ENCODE measurements around the gene HMCN2.
"Not testable (repeated sequence)": the region's sequence is repeated elsewhere in the genome, so short reads cannot be mapped to it uniquely, and the experiment has no call there.

HMCN2 gene

DNA sequence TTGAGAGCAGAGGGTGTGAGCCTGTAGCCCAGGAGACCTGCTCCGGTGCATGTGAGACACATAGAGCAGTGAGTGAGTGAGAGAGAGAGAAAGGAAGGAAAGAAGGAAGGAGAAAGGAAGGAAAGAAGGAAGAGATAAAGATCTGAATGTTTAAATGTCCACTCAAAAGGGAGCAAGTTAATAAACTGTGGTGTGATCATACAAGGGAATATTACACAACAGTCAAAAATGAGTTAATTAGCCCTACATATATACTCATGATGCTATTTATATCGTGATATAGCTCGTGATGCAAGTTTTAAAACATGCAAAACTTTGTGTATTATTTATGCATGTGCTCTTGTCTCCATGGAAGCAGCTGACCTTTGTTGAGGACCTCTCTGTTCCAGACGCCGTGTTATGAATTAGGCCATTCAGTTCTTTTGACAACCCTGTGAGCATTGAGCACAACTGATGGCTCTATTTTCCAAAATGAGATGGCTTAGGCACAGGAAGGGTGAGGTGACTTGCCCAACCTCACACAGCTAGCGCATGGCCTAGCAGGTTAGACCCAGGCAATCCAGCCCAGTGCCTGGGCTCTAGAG, 70.6 kb downstream of the HMCN2 start:
- no peak for DNase-seq (ENCODE audit: low read depth)
- TF ChIP-seq, protein P1, sequence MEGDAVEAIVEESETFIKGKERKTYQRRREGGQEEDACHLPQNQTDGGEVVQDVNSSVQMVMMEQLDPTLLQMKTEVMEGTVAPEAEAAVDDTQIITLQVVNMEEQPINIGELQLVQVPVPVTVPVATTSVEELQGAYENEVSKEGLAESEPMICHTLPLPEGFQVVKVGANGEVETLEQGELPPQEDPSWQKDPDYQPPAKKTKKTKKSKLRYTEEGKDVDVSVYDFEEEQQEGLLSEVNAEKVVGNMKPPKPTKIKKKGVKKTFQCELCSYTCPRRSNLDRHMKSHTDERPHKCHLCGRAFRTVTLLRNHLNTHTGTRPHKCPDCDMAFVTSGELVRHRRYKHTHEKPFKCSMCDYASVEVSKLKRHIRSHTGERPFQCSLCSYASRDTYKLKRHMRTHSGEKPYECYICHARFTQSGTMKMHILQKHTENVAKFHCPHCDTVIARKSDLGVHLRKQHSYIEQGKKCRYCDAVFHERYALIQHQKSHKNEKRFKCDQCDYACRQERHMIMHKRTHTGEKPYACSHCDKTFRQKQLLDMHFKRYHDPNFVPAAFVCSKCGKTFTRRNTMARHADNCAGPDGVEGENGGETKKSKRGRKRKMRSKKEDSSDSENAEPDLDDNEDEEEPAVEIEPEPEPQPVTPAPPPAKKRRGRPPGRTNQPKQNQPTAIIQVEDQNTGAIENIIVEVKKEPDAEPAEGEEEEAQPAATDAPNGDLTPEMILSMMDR (IDR thresholded peaks at IDR 0.05; ENCODE audit: insufficient read depth, low read depth, low read length, missing control alignments), result no peak
- no peak overlapping the region for H3K4me3 ChIP-seq (ENCODE audit: low read depth, low read length)

DNA sequence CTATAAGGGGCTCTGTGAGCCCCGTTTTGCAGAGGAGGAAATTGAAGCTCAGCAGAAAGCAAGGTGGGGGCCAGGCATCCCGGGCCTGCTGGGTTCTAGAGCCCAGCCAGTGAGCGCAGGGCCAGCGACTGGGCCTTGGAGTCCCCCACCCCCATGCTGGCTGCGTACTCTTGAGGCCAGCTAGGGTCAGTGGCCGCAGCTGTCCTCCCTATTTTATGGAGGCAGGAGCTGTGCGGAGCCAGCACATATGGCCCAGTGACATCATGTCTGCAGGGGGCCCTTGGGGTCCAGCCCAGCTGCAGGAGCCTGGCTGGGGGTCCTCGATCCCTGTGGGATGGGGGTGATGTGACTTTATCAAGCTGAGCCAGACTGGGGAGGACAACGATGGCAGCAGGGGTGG, 71.3 kb downstream of the HMCN2 start:
- TF ChIP-seq, protein P1 (IDR thresholded peaks at IDR 0.05; ENCODE audit: insufficient read depth, low read depth, low read length, missing control alignments), result no peak
- DNase-seq (ENCODE audit: low read depth), result no peak
- H3K4me3 ChIP-seq (ENCODE audit: low read depth, low read length), result no peak overlapping the region

DNA sequence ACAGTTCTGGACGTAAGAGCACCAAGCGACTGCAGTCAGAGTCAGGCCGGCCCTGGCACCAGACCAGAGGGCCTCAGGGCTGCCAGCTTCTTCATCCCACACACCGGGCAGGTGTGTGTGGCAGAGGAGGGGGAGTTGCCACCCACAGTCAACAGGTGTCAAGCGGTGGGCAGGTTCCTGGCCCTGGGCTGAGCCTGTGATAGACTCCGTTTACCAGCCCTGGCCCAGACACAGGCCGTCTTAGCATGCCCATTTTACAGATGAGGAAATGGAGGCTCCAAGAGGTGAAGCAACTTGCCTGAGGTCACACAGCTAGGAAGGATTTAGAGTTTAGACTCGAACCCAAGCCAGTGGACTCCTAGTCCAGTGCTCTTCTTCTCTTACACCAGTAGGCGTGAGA, 71.8 kb downstream of the HMCN2 start:
- no peak overlapping the region for H3K4me3 ChIP-seq (ENCODE audit: low read depth, low read length)
- TF ChIP-seq, protein P1 (IDR thresholded peaks at IDR 0.05; ENCODE audit: insufficient read depth, low read depth, low read length, missing control alignments), result no peak
- DNase-seq (ENCODE audit: low read depth), result no peak

DNA sequence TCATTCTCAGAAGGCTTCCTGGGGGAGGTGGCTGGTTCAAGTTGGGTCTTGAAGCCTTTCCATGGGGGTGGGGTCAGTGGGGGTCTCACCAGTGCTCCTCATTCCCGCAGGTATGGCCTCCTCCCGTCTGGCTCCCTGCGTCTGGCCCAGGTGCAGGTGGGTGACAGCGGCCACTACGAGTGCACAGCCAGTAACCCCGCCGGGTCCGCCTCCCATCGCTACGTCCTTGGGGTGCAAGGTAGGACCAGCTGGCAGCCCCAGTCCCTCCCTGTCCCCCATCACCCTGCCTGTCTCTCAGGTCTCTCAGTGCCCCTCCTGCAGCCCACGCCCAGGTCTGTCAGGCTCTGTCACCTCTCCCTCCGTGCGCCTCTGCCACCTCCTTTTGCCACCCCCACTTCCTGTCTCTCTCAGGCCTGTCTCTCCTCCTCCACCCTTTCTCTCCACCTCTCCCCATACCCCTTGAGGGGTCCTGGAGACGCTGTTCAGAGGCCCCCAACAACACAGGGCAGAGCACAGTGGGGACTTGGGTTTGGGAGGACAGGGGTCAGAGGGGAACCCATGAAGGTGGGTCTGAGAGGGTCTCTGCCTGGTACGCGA, 72.3 kb downstream of the HMCN2 start:
- H3K4me3 ChIP-seq (ENCODE audit: low read depth, low read length), result no peak overlapping the region
- TF ChIP-seq, protein P1 (IDR thresholded peaks at IDR 0.05; ENCODE audit: insufficient read depth, low read depth, low read length, missing control alignments), result no peak
- no peak for DNase-seq (ENCODE audit: low read depth)

DNA sequence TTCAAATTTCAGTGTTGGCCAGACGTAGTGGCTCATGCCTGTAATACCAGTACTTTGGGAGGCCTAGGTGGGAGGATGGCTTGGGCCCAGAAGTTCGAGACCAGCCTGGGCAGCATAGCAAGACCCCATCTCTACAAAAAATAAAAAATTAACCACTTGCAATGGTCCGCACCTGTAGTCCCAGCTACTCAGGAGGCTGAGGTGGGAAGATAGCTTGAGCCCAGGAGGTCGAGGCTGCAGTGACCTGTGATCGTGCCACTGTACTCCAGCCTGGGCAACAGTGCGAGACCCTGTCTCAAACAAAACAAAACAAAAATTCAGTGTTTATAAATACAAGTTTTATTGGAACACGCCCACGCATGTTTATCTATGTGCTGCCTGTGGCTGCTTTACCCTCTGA, 73.3 kb downstream of the HMCN2 start:
- H3K4me3 ChIP-seq (ENCODE audit: low read depth, low read length); DNase-seq (ENCODE audit: low read depth): not testable (repeated sequence)

DNA sequence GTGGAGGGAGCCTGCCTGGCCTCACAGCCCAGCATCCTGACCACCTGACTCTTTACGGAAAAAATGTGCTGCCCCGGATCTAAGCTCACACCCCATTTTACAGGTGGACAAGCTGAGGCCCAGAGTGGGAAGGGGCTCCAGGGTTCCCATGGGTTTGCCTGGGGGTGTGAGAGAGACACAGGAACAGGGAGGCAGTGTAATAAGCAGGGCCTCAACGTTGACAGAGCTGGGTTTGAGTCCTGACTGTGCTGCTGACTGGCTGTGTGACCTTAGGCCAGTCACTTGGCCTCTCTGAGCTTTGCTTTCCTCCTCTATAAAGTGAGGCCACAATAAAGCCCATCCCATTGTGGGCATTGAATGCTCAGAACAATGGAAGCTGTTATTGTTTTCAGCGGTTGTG, 73.7 kb downstream of the HMCN2 start:
- TF ChIP-seq, protein P1 (IDR thresholded peaks at IDR 0.05; ENCODE audit: insufficient read depth, low read depth, low read length, missing control alignments), result no peak
- no peak overlapping the region for H3K4me3 ChIP-seq (ENCODE audit: low read depth, low read length)
- no peak for DNase-seq (ENCODE audit: low read depth)

DNA sequence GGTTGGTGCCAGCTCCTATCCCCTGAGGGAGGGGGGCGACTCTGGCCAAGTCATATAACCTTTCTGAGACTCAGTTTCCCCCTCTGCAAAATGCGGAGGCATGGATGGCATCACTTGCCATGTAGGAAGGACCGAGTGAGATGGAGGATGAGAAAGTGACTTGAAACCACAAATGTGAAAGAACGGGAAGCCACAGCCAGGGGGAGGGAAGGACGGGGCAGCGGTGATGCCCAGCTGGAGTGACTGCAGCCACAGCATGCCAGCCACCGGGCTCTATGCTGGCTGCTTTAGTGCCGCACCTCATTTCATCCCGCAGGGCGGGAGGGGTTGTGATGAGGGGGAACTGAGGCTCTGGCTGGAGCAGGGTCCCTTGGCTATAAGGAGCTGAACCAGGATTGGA, 74.5 kb downstream of the HMCN2 start:
- H3K4me3 ChIP-seq (ENCODE audit: low read depth, low read length), result no peak overlapping the region
- TF ChIP-seq, protein P1 (IDR thresholded peaks at IDR 0.05; ENCODE audit: insufficient read depth, low read depth, low read length, missing control alignments), result no peak
- no peak for DNase-seq (ENCODE audit: low read depth)

DNA sequence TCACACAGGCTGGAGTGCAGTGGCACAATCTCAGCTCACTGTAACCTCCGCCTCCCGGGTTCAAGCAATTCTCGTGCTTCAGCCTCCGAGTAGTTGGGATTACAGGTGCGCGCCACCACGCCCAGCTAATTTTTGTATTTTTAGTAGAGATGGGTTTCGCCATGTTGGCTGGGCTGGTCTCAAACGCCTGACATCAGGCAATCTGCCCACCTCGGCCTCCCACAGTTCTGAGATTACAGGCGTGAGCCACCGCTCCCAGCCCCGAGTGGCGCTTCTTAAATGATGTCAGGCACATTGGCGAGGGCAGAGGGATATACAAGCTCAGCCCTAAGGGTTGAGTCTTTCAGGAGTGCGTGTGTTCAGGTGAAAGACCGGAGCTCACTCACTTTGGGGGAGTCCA, 75.0 kb downstream of the HMCN2 start:
- not testable (repeated sequence) for DNase-seq (ENCODE audit: low read depth)

More for the DNA sequence above, 75.0 kb downstream of the HMCN2 start:
- H3K4me3 ChIP-seq (ENCODE audit: low read depth, low read length), result not testable (repeated sequence)

Measured in GM12865 (cell line).